ENCODE results near the gene GPC3. TPM values are rescaled to one million over a fixed set of nuclear protein-coding genes. Genes with fewer than 3 reads are reported as not detected.
A peak's percentile ranks its signal among the peaks of the same experiment; 100 is the strongest.

GPC3 gene
- total RNA-seq, 1 donor from 2014 or later = 1,039 TPM

DNA sequence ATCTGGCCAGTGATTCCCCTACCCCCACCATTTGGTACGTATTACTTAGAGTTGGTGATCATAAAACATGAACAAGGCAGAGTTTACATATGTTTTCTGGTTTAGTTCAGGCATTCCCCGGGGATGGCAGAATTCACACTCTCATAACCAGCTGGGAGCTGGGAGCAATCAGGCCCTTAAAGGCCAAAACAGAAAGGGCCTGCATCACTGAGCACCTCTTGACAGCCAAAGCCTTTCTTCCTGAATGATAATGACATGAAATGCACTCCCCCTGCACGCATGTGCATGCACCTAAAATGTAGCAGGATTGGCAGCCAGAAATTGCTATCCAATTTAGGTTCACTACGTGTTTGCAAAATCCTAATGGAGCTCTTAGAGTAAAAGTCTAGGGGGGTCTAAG, 235.4 kb downstream of the GPC3 start:
- H3K4me3 ChIP-seq = no peak overlapping the region
- peaks cover 1% of the 10 kb centered on the region for H3K36me3 Mint-ChIP-seq
- H3F3A ChIP-seq (ENCODE audit: low read depth) = no peaks in the 10 kb centered on the region
- peaks cover 91% of the 10 kb centered on the region for H3K79me2 ChIP-seq (ENCODE audit: low read depth)
- no peaks in the 10 kb centered on the region for H3K4me1 ChIP-seq
- H2AFZ ChIP-seq (replicated peaks) = no peak overlapping the region
- H4K20me1 ChIP-seq (ENCODE audit: low read depth) = peaks cover 85% of the 10 kb centered on the region
- H3K9me3 ChIP-seq (ENCODE audit: low read depth) = no peaks in the 10 kb centered on the region
- H3K27me3 Mint-ChIP-seq (ENCODE audit: insufficient read depth, low read depth) = no peaks in the 10 kb centered on the region
- no peaks in the 10 kb centered on the region for H3K9me3 Mint-ChIP-seq
- no peak overlapping the region for H3K4me3 Mint-ChIP-seq
- no peak overlapping the region for H3K9ac ChIP-seq
- TF ChIP-seq, protein P1, sequence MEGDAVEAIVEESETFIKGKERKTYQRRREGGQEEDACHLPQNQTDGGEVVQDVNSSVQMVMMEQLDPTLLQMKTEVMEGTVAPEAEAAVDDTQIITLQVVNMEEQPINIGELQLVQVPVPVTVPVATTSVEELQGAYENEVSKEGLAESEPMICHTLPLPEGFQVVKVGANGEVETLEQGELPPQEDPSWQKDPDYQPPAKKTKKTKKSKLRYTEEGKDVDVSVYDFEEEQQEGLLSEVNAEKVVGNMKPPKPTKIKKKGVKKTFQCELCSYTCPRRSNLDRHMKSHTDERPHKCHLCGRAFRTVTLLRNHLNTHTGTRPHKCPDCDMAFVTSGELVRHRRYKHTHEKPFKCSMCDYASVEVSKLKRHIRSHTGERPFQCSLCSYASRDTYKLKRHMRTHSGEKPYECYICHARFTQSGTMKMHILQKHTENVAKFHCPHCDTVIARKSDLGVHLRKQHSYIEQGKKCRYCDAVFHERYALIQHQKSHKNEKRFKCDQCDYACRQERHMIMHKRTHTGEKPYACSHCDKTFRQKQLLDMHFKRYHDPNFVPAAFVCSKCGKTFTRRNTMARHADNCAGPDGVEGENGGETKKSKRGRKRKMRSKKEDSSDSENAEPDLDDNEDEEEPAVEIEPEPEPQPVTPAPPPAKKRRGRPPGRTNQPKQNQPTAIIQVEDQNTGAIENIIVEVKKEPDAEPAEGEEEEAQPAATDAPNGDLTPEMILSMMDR (IDR thresholded peaks at IDR 0.05) = no peak
- TF ChIP-seq EZH2phosphoT487 (IDR thresholded peaks at IDR 0.05) (no peak), EZH2 (IDR thresholded peaks at IDR 0.05) (no peak)
- H3K36me3 ChIP-seq = no peaks in the 10 kb centered on the region
- H3K4me1 Mint-ChIP-seq = peaks cover 26% of the 10 kb centered on the region
- H3K27me3 ChIP-seq = no peaks in the 10 kb centered on the region
- H3K4me2 ChIP-seq = no peak overlapping the region
- no peak overlapping the region for H3K27ac ChIP-seq
- DNase-seq (ENCODE audit: low spot score) = no peak
- H3K27ac Mint-ChIP-seq = no peak overlapping the region

DNA sequence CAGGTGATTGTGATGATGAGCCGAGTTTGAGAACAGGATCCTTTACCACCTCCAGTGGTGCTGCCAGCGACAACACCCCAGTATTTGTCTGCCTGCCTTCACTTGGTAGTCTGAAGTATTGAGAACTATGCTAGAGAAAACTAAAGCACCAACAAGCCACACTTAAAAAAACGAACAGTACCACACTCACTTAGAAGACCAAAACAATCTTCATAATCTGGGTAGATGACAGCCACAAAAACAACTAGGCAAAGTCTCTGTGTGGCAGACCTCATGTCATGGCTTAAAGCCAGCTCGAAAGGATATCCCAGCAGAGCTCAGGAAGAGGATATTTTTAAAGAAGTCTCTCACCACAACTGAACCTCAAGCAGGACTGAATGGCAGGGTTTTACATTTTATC, 236.0 kb downstream of the GPC3 start:
- Histone ChIP-seq H3K4me3 (no peak overlapping the region), H3F3A (ENCODE audit: low read depth) (no peaks in the 10 kb centered on the region), H3K27ac (no peak overlapping the region), H2AFZ (replicated peaks) (no peak overlapping the region), H3K27me3 (no peaks in the 10 kb centered on the region), H3K4me2 (no peak overlapping the region), H3K9me3 (ENCODE audit: low read depth) (no peaks in the 10 kb centered on the region), H3K36me3 (no peaks in the 10 kb centered on the region), H3K79me2 (ENCODE audit: low read depth) (peaks cover 94% of the 10 kb centered on the region), H4K20me1 (ENCODE audit: low read depth) (peaks cover 85% of the 10 kb centered on the region), H3K4me1 (no peaks in the 10 kb centered on the region), H3K9ac (no peak overlapping the region)
- Mint-ChIP-seq H3K9me3 (no peaks in the 10 kb centered on the region), H3K27ac (no peak overlapping the region), H3K4me1 (peaks cover 26% of the 10 kb centered on the region), H3K27me3 (ENCODE audit: insufficient read depth, low read depth) (no peaks in the 10 kb centered on the region), H3K4me3 (no peak overlapping the region), H3K36me3 (peaks cover 1% of the 10 kb centered on the region)
- TF ChIP-seq EZH2 (IDR thresholded peaks at IDR 0.05) (no peak), EZH2phosphoT487 (IDR thresholded peaks at IDR 0.05) (no peak)
- TF ChIP-seq, protein P1 (IDR thresholded peaks at IDR 0.05) = no peak
- DNase-seq (ENCODE audit: low spot score) = no peak

DNA sequence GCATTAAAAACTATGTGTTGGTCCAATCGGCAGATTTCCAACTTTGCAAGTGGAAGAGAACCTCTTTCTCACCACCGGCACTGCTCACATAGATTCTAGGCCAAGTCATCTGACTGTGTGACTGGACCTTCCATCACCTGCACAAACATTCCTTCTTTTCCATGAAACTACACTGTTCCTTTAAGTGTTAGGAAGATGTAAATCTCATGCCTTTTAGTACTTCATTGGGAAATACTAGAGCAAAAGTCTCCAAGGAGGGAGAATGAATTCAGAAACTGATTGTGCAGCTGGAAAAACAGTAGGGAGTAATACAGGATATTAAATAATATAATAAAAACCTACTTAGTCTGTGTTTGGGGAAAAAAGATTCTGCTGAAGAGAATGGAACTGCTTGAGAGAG, 238.2 kb downstream of the GPC3 start:
- Histone ChIP-seq H3F3A (ENCODE audit: low read depth) (no peaks in the 10 kb centered on the region), H3K4me1 (peaks cover 9% of the 10 kb centered on the region), H3K9me3 (ENCODE audit: low read depth) (no peaks in the 10 kb centered on the region), H4K20me1 (ENCODE audit: low read depth) (peaks cover 92% of the 10 kb centered on the region), H2AFZ (replicated peaks) (no peak overlapping the region), H3K27me3 (no peaks in the 10 kb centered on the region), H3K36me3 (no peaks in the 10 kb centered on the region), H3K4me2 (no peak overlapping the region), H3K79me2 (ENCODE audit: low read depth) (peaks cover 95% of the 10 kb centered on the region), H3K27ac (no peak overlapping the region), H3K9ac (no peak overlapping the region), H3K4me3 (no peak overlapping the region)
- peaks cover 26% of the 10 kb centered on the region for H3K4me1 Mint-ChIP-seq
- no peak for DNase-seq (ENCODE audit: low spot score)
- no peak for TF ChIP-seq EZH2phosphoT487 (IDR thresholded peaks at IDR 0.05)
- TF ChIP-seq EZH2 (IDR thresholded peaks at IDR 0.05) = no peak
- H3K9me3 Mint-ChIP-seq = no peaks in the 10 kb centered on the region
- H3K4me3 Mint-ChIP-seq = no peak overlapping the region
- H3K27me3 Mint-ChIP-seq (ENCODE audit: insufficient read depth, low read depth) = peaks cover 2% of the 10 kb centered on the region
- H3K36me3 Mint-ChIP-seq = peaks cover 4% of the 10 kb centered on the region
- no peak overlapping the region for H3K27ac Mint-ChIP-seq

DNA sequence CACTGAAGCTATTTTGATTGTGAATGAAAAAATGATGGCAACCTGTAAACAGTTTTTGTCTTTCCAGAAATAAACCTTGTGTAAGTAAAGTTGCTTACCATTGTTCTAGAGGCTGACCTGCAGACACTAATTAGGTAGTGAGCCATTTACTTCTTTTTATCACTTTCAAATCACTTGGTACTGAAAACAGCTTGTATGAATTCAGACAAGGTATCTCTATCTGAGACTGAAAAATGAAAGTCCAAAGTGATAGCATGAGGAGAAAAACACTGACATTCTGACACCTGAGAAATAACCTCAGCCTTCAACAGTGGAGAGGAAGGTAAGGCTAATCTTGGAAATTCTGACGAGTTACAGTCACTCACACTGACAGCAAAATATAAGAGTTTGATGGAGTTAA, 238.8 kb downstream of the GPC3 start:
- Histone ChIP-seq H3F3A (ENCODE audit: low read depth) (no peaks in the 10 kb centered on the region), H3K9ac (no peak overlapping the region), H3K4me1 (peaks cover 10% of the 10 kb centered on the region), H3K4me2 (no peak overlapping the region), H4K20me1 (ENCODE audit: low read depth) (peaks cover 94% of the 10 kb centered on the region), H3K4me3 (no peak overlapping the region), H3K36me3 (no peaks in the 10 kb centered on the region), H3K79me2 (ENCODE audit: low read depth) (peaks cover 96% of the 10 kb centered on the region), H3K27me3 (no peaks in the 10 kb centered on the region), H2AFZ (replicated peaks) (no peak overlapping the region), H3K27ac (no peak overlapping the region), H3K9me3 (ENCODE audit: low read depth) (no peaks in the 10 kb centered on the region)
- Mint-ChIP-seq H3K4me3 (no peak overlapping the region), H3K9me3 (no peaks in the 10 kb centered on the region), H3K4me1 (peaks cover 26% of the 10 kb centered on the region), H3K27ac (peak overlapping the region; percentile 10), H3K27me3 (ENCODE audit: insufficient read depth, low read depth) (peaks cover 2% of the 10 kb centered on the region), H3K36me3 (peaks cover 4% of the 10 kb centered on the region)
- TF ChIP-seq EZH2 (IDR thresholded peaks at IDR 0.05) (no peak), EZH2phosphoT487 (IDR thresholded peaks at IDR 0.05) (no peak)
- TF ChIP-seq, protein P1 (IDR thresholded peaks at IDR 0.05) = no peak
- no peak for DNase-seq (ENCODE audit: low spot score)
